Uterus (tissue), 2 donors: ENCODE results near the gene AACS.

Experiments
- CTCF ChIP-seq, 4 experiments: fragments of 200-600 bp in 2 of 4; fragments of 450-650 bp in 2 of 4; sonication (generic) in 2 of 4; IDR thresholded peaks; one replicate each; pipeline ENCODE4 v1.5.1; 2016 to 2019; ENCODE audit warnings: antibody characterized with exemption in 4 of 4, mild to moderate bottlenecking in 2 of 4, moderate library complexity in 1 of 4
- POLR2A ChIP-seq, 2 donors: fragments of 450-650 bp; IDR thresholded peaks; one replicate each; pipeline ENCODE4 v1.6.1; 2016; ENCODE audit warnings: antibody characterized with exemption in 2 of 2, mild to moderate bottlenecking in 1 of 2, moderate library complexity in 1 of 2

- no peak for TF ChIP-seq CTCF (IDR thresholded peaks at IDR 0.05)
- TF ChIP-seq POLR2A (IDR thresholded peaks at IDR 0.05): no peak
Observed at GRCh38 chr12:125093681-125094330, 28.6 kb downstream of the AACS start.
